ENCODE results near the gene ITPRIP.

ITPRIP gene

DNA sequence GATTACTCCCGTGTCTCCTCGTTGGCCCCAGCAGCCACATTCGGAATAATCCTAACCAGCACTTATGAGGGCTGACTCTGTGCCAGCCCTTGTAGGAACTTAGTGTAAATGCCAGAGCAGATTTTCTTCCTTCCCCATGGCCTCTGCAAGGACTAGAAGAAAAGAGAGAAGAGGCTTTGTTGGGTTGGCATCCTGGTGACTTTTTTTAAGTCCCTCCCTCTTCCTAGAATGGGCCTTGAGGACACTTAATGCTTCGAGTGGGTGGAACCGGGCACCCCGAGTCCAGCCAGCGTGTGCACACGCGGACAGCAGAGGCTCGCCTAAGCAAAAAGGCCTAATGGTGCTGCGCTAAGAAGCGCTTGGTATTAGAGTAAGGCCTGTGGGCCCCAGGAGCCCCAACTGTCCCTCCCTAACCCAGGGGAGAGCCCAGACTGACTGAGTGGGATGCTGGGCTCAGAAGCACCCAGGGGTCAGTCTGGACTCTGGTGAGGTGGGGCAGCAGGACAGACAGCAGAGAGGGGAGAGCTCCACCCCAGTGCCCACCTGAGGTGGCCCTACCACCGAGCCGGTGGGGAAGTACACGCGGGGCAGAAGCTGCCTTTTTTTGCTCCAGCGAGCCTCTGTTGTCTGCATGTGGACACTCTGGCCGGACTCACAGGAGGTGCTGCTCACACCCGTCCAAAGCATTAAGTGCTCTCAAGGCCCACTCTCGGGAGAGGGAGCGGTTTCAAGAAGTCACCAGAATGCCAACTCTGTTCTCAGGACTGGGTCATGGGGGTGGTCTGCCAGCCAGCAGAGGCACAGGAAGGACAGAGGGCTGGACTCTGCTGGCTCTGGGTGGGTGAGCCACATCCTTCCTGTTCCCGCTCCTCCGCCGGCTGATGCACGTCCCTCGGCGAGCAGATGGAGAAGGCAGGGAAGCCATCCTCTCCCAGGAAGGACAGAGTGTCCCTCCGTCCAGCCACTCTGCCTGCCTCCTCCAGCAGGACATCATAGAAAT, 12.5 kb downstream of the ITPRIP start:
- DNase-seq (ENCODE audit: low read depth) = no peak

DNA sequence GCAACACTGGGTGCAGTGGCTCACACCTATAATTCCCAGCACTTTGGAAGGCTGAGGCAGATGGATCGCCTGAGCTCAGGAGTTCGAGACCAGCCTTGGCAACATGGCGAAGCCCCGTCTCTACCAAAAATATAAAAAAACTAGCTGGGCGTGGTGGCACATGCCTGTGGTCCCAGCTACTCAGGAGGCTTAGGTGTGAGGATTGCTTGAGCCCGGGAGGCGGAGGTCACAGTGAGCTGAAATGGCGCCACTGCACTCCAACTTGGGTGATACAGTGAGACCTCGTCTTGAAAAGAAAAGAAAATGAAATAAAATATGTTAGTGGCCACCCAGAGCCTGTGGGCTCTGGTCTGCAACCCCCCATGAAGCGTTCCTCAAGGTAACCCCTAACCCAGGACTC, 13.3 kb downstream of the ITPRIP start:
- DNase-seq (ENCODE audit: low read depth) = no peak

DNA sequence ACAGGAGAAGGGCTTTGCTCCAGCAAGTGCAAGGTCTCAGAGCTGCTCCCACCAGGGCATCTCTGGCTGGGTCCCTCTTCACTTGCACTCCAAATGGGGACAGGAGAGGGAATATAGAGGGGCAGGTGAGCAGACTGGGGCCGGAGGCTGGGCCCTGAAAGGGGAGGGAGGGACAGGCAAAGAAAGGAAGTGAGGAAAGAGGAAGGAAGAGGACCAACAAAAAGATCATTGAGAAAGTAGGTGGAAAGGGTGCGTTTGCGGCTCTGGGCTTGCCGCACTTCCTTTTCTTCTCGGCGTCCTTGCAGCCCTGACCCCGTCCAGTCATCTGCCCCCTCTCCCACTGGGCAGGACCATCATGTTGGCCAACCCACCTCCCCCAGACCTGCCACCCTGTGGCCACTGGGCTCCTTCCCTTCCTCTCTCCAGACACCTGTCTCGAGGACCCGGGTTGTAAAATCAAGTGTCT, 14.0 kb downstream of the ITPRIP start:
- DNase-seq (ENCODE audit: low read depth) = no peak

- no peak for DNase-seq (ENCODE audit: low read depth)
Observed at GRCh38 chr10:104323760-104324201, 14.5 kb downstream of the ITPRIP start.

- DNase-seq (ENCODE audit: low read depth) = no peak
Observed at GRCh38 chr10:104323085-104323484, 15.2 kb downstream of the ITPRIP start.

DNA sequence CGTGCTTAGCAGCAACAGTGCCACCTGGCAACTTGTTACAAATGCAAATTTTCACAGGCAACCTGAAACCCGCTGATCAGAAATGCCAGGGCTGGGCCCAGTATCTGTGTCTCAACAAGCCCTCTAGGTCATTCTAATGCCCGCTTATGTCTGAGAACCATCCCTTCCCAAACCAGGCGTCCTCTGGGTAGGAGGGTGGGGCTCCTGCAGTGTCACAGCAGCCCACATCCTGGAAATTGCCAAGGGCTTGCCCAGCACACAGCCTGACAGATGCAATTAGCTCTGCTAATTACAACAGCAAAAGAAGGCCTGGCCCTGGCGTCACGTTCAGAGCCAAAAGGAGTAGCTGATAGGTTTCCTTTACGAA, 15.9 kb downstream of the ITPRIP start:
- DNase-seq (ENCODE audit: low read depth) = no peak

DNA sequence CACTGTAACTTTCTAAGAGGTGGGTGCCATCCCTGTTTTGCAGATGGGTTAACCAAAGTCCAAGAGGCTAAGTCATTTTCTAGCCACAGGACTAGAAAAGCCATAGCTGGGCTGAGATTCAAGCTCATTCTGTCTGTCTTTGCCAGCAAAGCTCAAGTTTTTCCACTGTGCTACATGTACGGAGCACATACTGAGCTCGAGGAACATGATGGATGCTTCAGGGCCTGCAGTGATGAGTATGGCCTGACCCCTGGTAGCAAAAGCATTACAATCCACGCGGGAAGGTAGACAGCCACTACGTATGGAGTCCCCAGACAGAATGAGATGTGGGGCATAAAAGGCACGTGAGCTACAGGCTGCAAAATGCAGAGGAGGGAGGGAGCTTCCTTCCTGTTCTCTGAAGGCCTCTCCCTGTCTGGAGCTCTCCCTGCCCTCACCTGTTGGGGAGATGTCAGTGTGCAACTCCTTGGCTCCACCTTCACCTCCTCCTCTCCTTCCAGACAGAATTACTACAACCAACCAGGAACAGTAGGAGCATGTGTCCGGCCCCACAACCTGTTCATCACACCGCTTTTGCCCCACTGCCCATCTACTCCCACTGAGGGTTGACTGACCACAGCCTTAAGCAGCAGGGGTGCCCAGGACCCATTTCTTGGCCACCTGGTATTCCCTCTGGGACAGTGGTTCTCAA, 16.4 kb downstream of the ITPRIP start:
- no peak for DNase-seq (ENCODE audit: low read depth)

DNA sequence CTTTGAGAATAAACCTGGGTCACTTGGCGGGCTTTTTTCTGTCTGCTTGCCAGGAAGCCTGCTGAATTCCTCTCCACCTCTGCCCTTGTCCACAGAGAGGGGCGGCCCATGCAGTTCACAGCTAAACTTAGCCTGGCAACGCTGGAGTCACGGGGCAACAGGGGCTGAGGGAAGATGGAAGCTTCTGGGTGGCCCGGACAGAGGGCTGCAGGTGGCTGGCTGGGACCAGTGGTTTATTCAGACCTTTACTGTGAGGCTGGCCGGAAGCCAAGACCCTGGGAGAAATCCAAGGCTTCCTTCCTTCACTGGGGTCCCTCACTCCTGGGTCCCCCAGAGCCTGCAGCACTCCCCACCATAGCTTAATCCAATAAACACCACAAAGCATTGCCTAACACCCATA, 17.0 kb downstream of the ITPRIP start:
- no peak for DNase-seq (ENCODE audit: low read depth)

DNA sequence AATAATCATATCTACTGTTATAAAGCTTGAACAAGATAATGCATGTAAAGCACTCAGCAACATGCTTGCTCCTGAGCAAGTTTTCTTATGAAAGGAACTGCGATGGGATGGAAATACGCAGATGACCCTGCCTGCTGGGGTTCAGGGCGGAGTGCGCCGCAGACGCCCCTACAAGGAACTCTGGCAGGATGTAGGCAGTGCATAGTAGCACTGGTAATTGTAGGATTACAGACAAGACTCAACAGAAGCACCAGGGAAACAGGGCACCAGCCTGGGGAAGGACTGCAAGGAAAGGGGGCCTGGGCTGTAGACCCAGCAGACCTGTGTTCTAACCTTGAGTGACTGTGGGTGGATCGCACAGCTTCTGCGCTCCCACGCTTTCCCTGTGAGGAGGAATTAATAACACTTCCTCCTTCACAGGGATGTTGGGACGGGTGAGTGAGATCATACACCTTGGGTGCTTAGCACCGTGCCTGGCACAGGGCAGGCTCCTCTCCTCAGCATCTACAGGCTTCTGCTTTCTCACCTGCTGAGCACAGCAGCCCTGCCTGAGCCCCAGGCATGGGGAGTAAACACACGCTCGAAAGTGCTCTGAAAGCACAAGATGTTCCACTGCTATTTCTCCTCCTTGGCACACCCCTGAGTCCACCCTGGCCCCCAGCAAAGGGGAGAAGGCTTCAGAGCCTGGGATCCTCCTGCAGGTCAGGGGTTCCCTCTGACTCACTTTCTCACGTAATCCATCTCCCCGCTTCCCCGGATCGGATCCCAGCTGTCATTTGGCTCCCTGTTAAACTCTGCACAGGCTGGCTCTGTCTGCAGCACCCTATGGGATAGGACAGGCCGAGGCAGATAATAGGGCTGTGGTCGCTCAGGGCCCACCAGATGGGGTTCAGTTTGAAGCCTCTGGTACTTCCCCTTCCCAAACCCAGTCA, 19.2 kb downstream of the ITPRIP start:
- no peak for DNase-seq (ENCODE audit: low read depth)

DNA sequence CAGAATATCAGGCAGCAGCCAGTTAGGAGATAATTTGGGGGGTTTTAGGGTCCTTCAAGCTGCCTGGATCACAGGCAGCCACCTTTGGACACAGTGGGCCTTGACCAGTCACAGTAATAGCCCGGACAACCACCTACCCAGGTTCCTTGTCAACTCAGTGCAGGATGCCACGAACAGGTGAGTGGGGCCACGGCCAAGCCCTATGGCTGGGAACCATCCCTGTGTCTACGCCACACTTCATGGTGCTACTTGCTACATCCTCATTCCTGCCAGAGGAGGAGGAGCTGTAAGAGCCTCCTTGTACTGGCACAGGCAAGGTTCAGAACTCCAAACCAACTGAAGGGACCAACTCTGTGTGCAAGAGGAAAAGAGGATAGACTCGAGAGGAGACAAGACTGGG, 19.9 kb downstream of the ITPRIP start:
- DNase-seq (ENCODE audit: low read depth) = no peak

- no peak for DNase-seq (ENCODE audit: low read depth)
Observed at GRCh38 chr10:104317726-104318299, 20.5 kb downstream of the ITPRIP start.

DNA sequence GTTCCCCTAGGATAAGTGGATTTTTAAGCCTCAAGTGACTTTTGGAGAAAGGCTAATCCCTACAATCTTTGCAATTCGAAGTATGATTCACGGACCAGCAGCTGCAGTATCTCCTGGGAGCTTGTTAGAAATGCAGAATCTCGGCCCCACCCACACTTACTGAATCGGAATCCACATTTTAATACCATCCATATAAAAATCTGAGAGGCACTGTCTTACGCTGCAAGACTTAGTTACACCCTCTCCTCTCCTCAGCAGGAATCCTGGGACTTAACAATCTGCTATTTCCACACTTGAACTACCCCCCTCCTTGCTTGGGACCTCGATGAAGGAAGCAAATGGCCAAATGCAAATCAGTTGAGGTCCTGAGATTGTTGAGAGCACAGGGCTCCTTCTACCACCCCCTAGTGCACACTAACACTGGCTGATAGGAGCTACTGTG, 21.0 kb downstream of the ITPRIP start:
- DNase-seq (ENCODE audit: low read depth) = no peak

- no peak for DNase-seq (ENCODE audit: low read depth)
Observed at GRCh38 chr10:104316321-104317099, 21.8 kb downstream of the ITPRIP start.

DNA sequence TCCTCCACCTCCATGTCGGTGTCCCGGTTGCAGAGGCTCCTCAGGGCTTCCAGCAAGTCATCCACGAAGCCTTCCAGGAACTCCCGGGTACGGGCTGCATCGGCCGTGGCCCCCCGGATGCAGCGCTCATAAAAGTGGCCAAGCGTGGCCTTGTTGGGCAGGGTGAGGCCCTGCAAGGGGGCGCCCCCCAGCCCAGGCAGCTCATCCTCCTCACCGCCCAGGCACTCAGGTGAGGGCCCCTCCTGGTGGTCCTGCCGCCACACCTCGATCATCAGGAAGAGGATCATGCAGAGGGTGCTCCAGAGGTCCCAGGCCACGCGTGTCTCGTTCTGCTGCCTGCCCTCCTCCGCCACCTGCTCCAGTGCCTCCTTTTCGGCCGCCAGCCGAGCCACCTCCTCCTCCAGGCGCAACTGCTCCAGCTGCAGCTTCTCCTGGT, 22.8 kb downstream of the ITPRIP start:
- DNase-seq (ENCODE audit: low read depth) = no peak

DNA sequence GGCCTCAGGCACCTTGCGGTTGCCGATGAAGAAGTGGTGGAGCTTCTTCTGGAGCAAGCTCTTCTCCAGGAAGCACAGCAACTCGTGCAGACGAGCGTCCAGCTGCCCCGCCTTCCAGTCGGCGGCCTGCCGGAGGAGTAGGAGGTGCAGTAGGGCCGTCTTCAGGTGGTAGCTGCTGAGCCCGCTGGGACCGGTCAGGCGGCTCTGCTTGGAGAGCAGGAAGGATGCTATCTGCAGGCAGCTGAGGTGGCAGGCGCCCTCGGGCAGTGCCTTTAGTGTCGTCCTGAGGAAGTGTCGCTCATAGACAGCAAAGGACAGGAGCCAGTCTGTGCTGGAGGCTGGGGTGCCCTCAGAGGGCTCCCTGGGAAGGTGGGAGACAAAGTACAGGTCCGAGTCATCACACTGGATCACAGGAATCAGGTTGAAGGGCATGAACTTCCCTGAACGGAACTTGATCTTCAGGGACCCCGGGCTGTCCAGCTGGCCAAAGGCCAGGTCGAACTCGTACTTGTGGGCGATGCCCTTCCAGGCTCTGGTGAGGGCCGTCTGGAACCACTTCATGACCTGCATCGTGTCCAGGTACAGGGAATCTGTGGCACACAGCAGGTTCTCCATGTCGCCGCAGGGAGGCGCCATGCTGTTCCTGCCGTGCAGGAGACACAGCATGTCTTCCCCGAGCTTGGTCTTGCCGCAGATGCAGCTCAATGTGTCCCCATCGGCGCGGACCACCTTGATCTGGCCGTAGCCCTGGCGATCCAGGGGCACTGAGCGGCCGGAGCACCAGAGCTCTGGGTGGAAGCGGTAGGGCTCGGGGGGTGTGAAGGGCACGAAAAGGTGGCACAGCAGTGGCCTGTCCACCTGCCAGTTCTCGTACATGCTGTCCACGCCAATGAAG, 23.4 kb downstream of the ITPRIP start:
- no peak for DNase-seq (ENCODE audit: low read depth)

DNA sequence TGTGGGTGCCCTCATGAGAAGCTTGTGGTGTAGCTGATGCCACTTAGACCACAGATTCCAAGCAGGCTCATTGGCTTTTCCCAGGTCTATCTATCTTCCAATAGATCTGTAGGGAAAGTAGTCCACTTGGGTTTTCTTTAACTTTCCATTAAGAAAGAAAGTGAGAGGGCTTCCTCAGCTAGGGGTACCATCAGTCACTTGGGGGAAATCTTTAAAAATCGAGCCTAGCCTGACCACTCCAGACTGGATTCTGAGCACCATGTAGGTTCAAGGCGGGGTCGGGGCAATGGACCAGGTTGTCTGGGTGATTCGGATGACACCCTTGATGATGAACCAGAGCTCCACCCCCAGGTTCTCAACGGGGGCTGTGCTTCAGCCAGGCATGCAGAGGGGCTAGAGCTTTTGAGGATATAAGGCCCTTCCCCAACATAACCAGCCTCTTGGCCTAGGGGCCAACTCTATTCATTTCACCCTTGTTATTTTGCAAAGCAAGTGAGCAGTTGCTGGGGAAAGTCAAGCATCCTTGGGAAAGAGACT, 27.0 kb downstream of the ITPRIP start:
- no peak for DNase-seq (ENCODE audit: low read depth)

DNA sequence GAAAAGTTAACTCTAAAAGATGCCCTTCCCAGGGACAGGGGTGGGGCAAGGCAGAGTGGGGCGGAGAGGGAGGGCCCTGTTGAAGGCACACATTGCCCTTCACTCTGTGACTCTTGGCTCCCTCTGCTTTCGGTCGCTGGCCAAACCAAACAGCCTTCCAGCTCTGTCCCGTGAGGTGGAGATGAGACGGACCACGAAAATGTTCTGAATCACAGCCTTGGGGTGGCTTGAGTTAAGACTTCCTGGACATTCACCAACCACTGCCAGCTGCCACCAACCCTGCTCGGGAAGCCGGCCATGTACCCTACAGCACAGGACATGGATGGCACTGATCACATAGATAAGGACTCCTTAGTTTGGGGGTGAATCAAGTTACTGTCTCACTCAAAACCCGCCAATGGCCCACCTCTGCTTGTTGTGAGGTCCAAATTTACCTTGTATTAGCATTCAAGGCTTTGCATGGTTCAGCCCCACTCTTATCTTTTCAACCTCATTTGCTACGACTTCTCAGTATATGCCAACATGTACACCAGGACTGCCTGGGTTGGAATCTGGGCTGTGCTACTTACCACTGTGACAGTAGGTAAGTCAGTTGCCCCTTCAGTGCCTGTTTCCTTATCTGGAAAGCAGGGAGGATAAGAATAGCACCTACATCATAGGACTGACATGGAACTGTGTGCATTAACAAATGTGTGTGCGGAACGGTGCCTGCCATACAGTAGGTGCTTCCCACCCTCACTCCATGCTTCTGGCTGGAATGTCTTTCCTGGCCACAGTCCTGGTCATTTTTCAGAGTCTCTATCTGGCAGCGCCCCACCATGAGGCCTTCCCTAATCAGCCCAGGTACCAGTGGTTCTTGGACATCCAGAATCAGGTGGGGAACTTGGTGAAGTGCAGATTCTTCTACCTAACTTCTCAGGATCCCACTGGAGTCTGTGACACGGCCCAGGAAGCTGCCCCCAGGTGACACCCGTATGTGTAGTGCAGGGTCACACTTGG, 28.0 kb downstream of the ITPRIP start:
- DNase-seq (ENCODE audit: low read depth) = no peak

GRCh38 chr10:104308439-104308903, 29.8 kb downstream of the ITPRIP start:
- no peak for DNase-seq (ENCODE audit: low read depth)
